Measurements from ENCODE around the gene CASKIN1.

The CASKIN1 gene

GRCh38 chr16:2223221-2223941 is 27.0 kb upstream of the CASKIN1 start, which contains the start of gene E4F1:
Gene E4F1, plus strand, starts transcription at chr16:2223591. Its CDS starts 23 bp downstream, at chr16:2223614.
- TF ChIP-seq SUZ12 (IDR thresholded peaks at IDR 0.05; ENCODE audit: extremely low read depth, insufficient read depth, insufficient read length) (no peak), YY1 (IDR thresholded peaks at IDR 0.05; ENCODE audit: insufficient read depth, insufficient read length) (peak; percentile 69)
- Histone ChIP-seq H3K27me3 (ENCODE audit: insufficient read depth, insufficient read length) (no peaks in the 10 kb centered on the region), H3K36me3 (ENCODE audit: insufficient read depth, insufficient read length, low read length) (peaks cover 23% of the 10 kb centered on the region), H3K9ac (ENCODE audit: insufficient read length, low read depth) (peak within 1 kb of the TSS; percentile 91), H3K4me3 (ENCODE audit: insufficient read length, low read depth) (peak within 1 kb of the TSS; percentile 93), H3K9me3 (ENCODE audit: insufficient read depth, low read length) (no peaks in the 10 kb centered on the region), H3K4me1 (ENCODE audit: insufficient read depth, insufficient read length) (peaks cover 8% of the 10 kb centered on the region)
- DNase-seq (ENCODE audit: low read depth, low spot score): peak; percentile 100

GRCh38 chr16:2216330-2216729 is 19.9 kb upstream of the CASKIN1 start:
- Histone ChIP-seq H3K9me3 (ENCODE audit: insufficient read depth, low read length) (no peaks in the 10 kb centered on the region), H3K4me1 (ENCODE audit: insufficient read depth, insufficient read length) (peaks cover 26% of the 10 kb centered on the region), H3K36me3 (ENCODE audit: insufficient read depth, insufficient read length, low read length) (peaks cover 30% of the 10 kb centered on the region), H3K4me3 (ENCODE audit: insufficient read length, low read depth) (peak overlapping the region; percentile 29), H3K9ac (ENCODE audit: insufficient read length, low read depth) (peak overlapping the region; percentile 82), H3K27me3 (ENCODE audit: insufficient read depth, insufficient read length) (no peaks in the 10 kb centered on the region)
- TF ChIP-seq YY1 (IDR thresholded peaks at IDR 0.05; ENCODE audit: insufficient read depth, insufficient read length): no peak
- no peak for DNase-seq (ENCODE audit: low read depth, low spot score)

- H3K27me3 ChIP-seq (ENCODE audit: insufficient read depth, insufficient read length): no peaks in the 10 kb centered on the region
- peak within 1 kb of the TSS; percentile 100 for H3K9ac ChIP-seq (ENCODE audit: insufficient read length, low read depth)
- no peaks in the 10 kb centered on the region for H3K9me3 ChIP-seq (ENCODE audit: insufficient read depth, low read length)
- no peak for DNase-seq (ENCODE audit: low read depth, low spot score)
- no peak for TF ChIP-seq SUZ12 (IDR thresholded peaks at IDR 0.05; ENCODE audit: extremely low read depth, insufficient read depth, insufficient read length)
- TF ChIP-seq ZNF274 (IDR thresholded peaks at IDR 0.05; ENCODE audit: low read depth, low read length): no peak
- no peak for TF ChIP-seq YY1 (IDR thresholded peaks at IDR 0.05; ENCODE audit: insufficient read depth, insufficient read length)
- peaks cover 39% of the 10 kb centered on the region for H3K4me1 ChIP-seq (ENCODE audit: insufficient read depth, insufficient read length)
- H3K4me3 ChIP-seq (ENCODE audit: insufficient read length, low read depth): peak within 1 kb of the TSS; percentile 100
- H3K36me3 ChIP-seq (ENCODE audit: insufficient read depth, insufficient read length, low read length): peaks cover 44% of the 10 kb centered on the region
Observed at GRCh38 chr16:2214719-2214968, 18.2 kb upstream of the CASKIN1 start, which contains the start of gene PGP. Gene PGP, minus strand, starts transcription at chr16:2214840. Its CDS starts 63 bp downstream, at chr16:2214777.

- no peak for DNase-seq (ENCODE audit: low read depth, low spot score)
- peaks cover 41% of the 10 kb centered on the region for H3K4me1 ChIP-seq (ENCODE audit: insufficient read depth, insufficient read length)
- H3K4me3 ChIP-seq (ENCODE audit: insufficient read length, low read depth): peak overlapping the region; percentile 100
Observed at GRCh38 chr16:2213817-2214718, 17.7 kb upstream of the CASKIN1 start.

GRCh38 chr16:2212362-2213324 is 16.2 kb upstream of the CASKIN1 start:
- DNase-seq (ENCODE audit: low read depth, low spot score): no peak
- Histone ChIP-seq H3K9ac (ENCODE audit: insufficient read length, low read depth) (peak overlapping the region; percentile 100), H3K4me3 (ENCODE audit: insufficient read length, low read depth) (peak overlapping the region; percentile 100)

More at GRCh38 chr16:2213817-2214718, 17.7 kb upstream of the CASKIN1 start:
- Histone ChIP-seq H3K36me3 (ENCODE audit: insufficient read depth, insufficient read length, low read length) (peaks cover 50% of the 10 kb centered on the region), H3K9me3 (ENCODE audit: insufficient read depth, low read length) (no peaks in the 10 kb centered on the region), H3K27me3 (ENCODE audit: insufficient read depth, insufficient read length) (no peaks in the 10 kb centered on the region), H3K9ac (ENCODE audit: insufficient read length, low read depth) (peak overlapping the region; percentile 100)
- no peak for TF ChIP-seq SUZ12 (IDR thresholded peaks at IDR 0.05; ENCODE audit: extremely low read depth, insufficient read depth, insufficient read length)
- no peak for TF ChIP-seq ZNF274 (IDR thresholded peaks at IDR 0.05; ENCODE audit: low read depth, low read length)
- TF ChIP-seq YY1 (IDR thresholded peaks at IDR 0.05; ENCODE audit: insufficient read depth, insufficient read length): no peak

GRCh38 chr16:2211923-2212347 is 15.5 kb upstream of the CASKIN1 start:
- H3K4me3 ChIP-seq (ENCODE audit: insufficient read length, low read depth): no peak overlapping the region
- H3K27me3 ChIP-seq (ENCODE audit: insufficient read depth, insufficient read length): no peaks in the 10 kb centered on the region
- H3K9ac ChIP-seq (ENCODE audit: insufficient read length, low read depth): peak overlapping the region; percentile 33
- TF ChIP-seq YY1 (IDR thresholded peaks at IDR 0.05; ENCODE audit: insufficient read depth, insufficient read length) (no peak), SUZ12 (IDR thresholded peaks at IDR 0.05; ENCODE audit: extremely low read depth, insufficient read depth, insufficient read length) (no peak), ZNF274 (IDR thresholded peaks at IDR 0.05; ENCODE audit: low read depth, low read length) (no peak)
- peaks cover 66% of the 10 kb centered on the region for H3K36me3 ChIP-seq (ENCODE audit: insufficient read depth, insufficient read length, low read length)
- peaks cover 34% of the 10 kb centered on the region for H3K4me1 ChIP-seq (ENCODE audit: insufficient read depth, insufficient read length)
- H3K9me3 ChIP-seq (ENCODE audit: insufficient read depth, low read length): no peaks in the 10 kb centered on the region
- no peak for DNase-seq (ENCODE audit: low read depth, low spot score)

More at GRCh38 chr16:2212362-2213324, 16.2 kb upstream of the CASKIN1 start:
- Histone ChIP-seq H3K9me3 (ENCODE audit: insufficient read depth, low read length) (no peaks in the 10 kb centered on the region), H3K27me3 (ENCODE audit: insufficient read depth, insufficient read length) (no peaks in the 10 kb centered on the region), H3K4me1 (ENCODE audit: insufficient read depth, insufficient read length) (peaks cover 39% of the 10 kb centered on the region), H3K36me3 (ENCODE audit: insufficient read depth, insufficient read length, low read length) (peaks cover 64% of the 10 kb centered on the region)
- TF ChIP-seq ZNF274 (IDR thresholded peaks at IDR 0.05; ENCODE audit: low read depth, low read length) (no peak), SUZ12 (IDR thresholded peaks at IDR 0.05; ENCODE audit: extremely low read depth, insufficient read depth, insufficient read length) (no peak), YY1 (IDR thresholded peaks at IDR 0.05; ENCODE audit: insufficient read depth, insufficient read length) (no peak)

Data from NT2/D1 (cell line).